Astrocyte of the spinal cord (primary cell): Measurements from ENCODE around the gene SCAP.
"Not testable (repeated sequence)": the region's sequence is repeated elsewhere in the genome, so short reads cannot be mapped to it uniquely, and the experiment has no call there.

Experiments
- DNase-seq: peaks from one replicate; pipeline ENCODE4 v3.0.0; 2011; ENCODE audit warnings: low read depth, low spot score
- H3K4me3 ChIP-seq: 2 replicates; pipeline ENCODE4 v1.5.1; 2011; ENCODE audit warnings: low read depth, mild to moderate bottlenecking, low read length, moderate library complexity
- in situ Hi-C: cut with HindIII; loops from 2 replicates; pipeline ENCODE4 v1.10.0; 2017; ENCODE audit warnings: low sequenced_read_pairs
- TF ChIP-seq, protein P1 (sequence below): IDR thresholded peaks from 2 replicates; pipeline ENCODE4 v1.5.1; 2012; ENCODE audit warnings: low read depth, mild to moderate bottlenecking, low read length, inconsistent platforms

Gene SCAP

DNA sequence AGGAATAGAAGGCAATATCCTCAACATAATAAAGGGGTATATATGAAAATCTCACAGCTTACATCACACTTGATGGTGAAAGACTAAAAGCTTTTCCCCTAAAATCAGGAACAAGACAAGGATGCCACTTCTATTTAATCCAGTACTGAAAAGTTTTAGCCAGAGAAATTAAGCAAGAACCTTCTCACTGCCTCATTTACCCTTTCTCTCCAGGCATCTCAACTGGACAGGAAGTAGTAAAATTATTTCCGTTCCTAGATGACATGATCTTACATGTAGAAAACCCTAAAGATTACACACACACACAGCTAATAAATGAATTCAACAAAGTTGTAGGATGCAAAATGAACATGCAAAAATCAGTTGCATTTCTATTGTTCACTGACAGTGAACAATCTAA lies 11.2 kb downstream of the SCAP start:
- in situ Hi-C loops: no loop called here
- TF ChIP-seq, protein P1, sequence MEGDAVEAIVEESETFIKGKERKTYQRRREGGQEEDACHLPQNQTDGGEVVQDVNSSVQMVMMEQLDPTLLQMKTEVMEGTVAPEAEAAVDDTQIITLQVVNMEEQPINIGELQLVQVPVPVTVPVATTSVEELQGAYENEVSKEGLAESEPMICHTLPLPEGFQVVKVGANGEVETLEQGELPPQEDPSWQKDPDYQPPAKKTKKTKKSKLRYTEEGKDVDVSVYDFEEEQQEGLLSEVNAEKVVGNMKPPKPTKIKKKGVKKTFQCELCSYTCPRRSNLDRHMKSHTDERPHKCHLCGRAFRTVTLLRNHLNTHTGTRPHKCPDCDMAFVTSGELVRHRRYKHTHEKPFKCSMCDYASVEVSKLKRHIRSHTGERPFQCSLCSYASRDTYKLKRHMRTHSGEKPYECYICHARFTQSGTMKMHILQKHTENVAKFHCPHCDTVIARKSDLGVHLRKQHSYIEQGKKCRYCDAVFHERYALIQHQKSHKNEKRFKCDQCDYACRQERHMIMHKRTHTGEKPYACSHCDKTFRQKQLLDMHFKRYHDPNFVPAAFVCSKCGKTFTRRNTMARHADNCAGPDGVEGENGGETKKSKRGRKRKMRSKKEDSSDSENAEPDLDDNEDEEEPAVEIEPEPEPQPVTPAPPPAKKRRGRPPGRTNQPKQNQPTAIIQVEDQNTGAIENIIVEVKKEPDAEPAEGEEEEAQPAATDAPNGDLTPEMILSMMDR: no peak
- H3K4me3 ChIP-seq: no peak overlapping the region
- DNase-seq: no peak

DNA sequence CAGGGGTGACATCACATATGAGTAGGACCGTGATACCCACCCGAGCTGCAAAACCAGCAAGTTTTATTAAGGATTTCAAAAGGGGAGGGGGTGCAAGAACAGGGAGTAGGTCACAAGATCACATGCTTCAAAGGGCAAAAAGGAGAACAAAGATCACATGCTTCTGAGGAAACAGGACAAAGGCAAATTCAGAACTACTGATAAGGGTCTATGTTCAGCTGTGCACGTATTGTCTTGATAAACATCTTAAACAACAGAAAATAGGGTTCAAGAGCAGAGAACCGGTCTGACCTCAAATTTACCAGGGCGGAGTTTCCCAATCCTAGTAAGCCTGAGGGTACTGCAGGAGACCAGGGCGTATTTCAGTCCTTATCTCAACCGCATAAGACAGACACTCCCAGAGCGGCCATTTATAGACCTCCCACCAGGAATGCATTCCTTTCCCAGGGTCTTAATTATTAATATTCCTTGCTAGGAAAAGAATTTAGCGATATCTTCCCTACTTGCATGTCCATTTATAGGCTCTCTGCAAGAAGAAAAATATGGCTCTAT lies 16.1 kb downstream of the SCAP start:
- DNase-seq, H3K4me3 ChIP-seq, in situ Hi-C loops: not testable (repeated sequence)

DNA sequence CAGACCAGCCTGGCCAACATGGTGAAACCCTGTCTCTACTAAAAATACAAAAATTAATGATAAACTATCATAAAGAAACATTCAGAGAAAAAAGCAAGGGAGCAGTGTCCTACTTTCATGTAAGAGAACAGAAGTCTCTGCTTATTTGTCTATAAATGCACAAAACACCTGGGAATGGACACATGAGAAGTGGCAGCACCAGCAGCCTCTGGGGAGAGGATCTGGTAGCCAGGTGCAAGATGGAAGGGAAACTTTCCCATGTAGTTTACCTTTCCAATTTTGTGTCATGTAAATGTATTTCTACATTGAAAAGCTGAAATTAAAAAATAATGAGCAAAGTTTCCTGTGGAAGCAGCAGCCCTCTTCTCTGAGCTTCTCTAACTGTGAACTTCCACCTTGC lies 18.8 kb downstream of the SCAP start:
- H3K4me3 ChIP-seq: no peak overlapping the region
- TF ChIP-seq, protein P1: no peak
- no peak for DNase-seq
- in situ Hi-C loops: no loop called here

DNA sequence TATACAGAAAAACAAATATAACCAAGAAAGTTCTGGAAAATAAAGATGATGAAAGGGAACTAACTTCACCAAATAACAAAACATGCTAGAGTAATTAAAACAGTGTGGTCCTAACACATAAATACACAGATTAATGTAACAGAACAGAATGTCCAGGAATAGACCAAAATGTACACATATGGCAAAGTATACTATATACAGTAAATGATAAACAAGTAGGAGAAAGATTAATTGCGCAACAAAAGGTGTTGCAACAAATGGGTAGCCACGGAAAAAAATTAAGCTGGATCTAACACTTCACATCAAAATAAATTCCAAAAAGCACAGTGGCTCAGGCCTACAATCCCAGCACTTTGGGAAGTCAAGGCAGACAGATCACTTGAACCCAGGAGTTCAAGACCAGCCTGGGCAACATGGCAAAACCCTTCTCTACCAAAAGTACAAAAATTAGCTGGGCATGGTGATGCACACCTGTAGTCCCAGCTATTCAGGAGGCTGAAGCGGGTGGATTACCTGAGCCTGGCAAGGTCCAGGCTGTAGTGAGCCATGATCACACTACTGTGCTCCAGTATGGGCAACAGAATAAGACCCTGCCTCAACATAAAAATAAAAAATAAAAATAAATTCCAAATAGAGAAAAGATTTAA lies 19.8 kb downstream of the SCAP start:
- no peak overlapping the region for H3K4me3 ChIP-seq
- no peak for DNase-seq
- TF ChIP-seq, protein P1: no peak
- in situ Hi-C loops: no loop called here

GRCh38 chr3:47452453-47453215 lies 23.1 kb downstream of the SCAP start:
- in situ Hi-C loops: no loop called here
- TF ChIP-seq, protein P1: no peak
- no peak for DNase-seq

DNA sequence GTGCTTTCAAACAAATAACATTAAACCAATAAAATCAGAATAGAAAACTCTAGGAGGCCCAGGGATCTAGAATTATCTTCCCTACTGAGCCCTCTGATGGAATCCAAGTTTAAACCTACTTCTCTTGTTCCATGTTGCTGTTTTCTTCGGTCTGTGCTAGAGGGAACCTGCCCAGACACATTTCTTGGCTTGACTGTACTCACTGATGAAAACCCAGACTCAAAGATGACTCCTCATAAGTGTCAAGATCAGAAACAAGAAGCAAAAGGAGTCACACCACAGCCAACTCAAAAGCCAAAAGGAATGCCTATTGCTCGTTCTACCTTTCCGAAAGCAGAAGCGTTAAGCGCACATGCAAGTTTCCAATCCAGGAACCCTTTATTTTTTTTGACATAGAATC lies 31.6 kb downstream of the SCAP start:
- no peak for DNase-seq
- TF ChIP-seq, protein P1: no peak
- no peak overlapping the region for H3K4me3 ChIP-seq
- in situ Hi-C loops: no loop called here

More at GRCh38 chr3:47452453-47453215, 23.1 kb downstream of the SCAP start:
- no peak overlapping the region for H3K4me3 ChIP-seq

- TF ChIP-seq, protein P1: no peak
- in situ Hi-C loops: no loop called here
- H3K4me3 ChIP-seq: no peak overlapping the region
- DNase-seq: no peak
Measured at GRCh38 chr3:47443611-47443995, 32.1 kb downstream of the SCAP start.
